ENCODE results near the gene EVC. TPM values are rescaled to one million over a fixed set of nuclear protein-coding genes. Genes with fewer than 3 reads are reported as not detected.

EVC gene
- total and polyA plus RNA-seq, 2 of the 8 experiments (the other 6 are each of a cell fraction or from before 2014, with no cell fraction given), result 2.6 to 9.8 TPM

DNA sequence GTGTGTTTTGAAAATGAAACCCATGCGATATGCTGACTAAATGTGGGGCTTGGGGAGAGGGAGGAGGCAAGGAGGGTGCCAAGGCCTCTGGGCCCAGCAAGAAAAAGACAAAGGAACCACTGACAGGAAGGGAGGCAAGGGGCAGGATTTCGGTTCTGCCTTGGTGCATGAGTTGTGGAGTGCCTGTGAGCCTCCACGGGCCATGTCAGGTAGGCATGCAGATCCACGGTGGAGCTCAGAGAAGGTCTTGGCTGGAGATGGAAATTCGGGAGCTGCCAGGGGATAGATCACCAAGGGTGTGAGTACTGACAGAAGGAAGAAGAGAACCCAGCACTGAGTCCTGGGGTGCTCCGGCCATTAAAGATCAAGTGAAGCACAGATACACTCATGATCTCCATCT is 6.7 kb upstream of the EVC start:
- Histone ChIP-seq H2BK5ac (ENCODE audit: low read depth, low read length) (no peak overlapping the region), H3K4me3 (ENCODE audit: extremely low read depth in 1 of 4, insufficient read depth in 2 of 4, low read depth in 3 of 4, low read length in 4 of 4) (no peak overlapping the region), H3K23ac (ENCODE audit: insufficient read length) (no peak overlapping the region), H3K56ac (replicated peaks; ENCODE audit: insufficient read length, low read depth, low read length) (no peak overlapping the region), H2BK20ac (ENCODE audit: low read length) (no peak overlapping the region), H4K91ac (replicated peaks; ENCODE audit: insufficient read length, low read length) (no peak overlapping the region), H3K4me2 (ENCODE audit: insufficient read depth in 1 of 2, low read depth in 2 of 2, low read length in 2 of 2) (no peak overlapping the region), H3K9me3 (ENCODE audit: insufficient read depth in 2 of 2, low read depth in 1 of 2, low read length in 1 of 2) (peaks cover 4 to 8% of the 10 kb centered on the region in 2 experiments), H3K9ac (replicated peaks in 1 of 4; ENCODE audit: extremely low read depth in 1 of 4, low read depth in 3 of 4, low read length in 3 of 4) (no peak overlapping the region), H2BK15ac (ENCODE audit: low read length) (no peak overlapping the region), H3K27me3 (replicated peaks in 1 of 4; ENCODE audit: control insufficient read depth in 3 of 4, extremely low read depth in 1 of 4, insufficient read depth in 3 of 4, low read length in 3 of 4) (peaks cover 0 to 14% (median 6%) of the 10 kb centered on the region in 4 experiments; a peak in 4 of 7 replicates), H3K79me2 (ENCODE audit: control insufficient read depth in 1 of 2, insufficient read depth in 2 of 2, low read length in 2 of 2) (no peaks in the 10 kb centered on the region), H3K23me2 (ENCODE audit: low read depth, low read length) (peaks cover 12% of the 10 kb centered on the region; the same call in 1 of the 2 replicates), H3K79me1 (ENCODE audit: low read depth, low read length) (no peaks in the 10 kb centered on the region; the same call in 1 of the 2 replicates), H3K4me1 (replicated peaks in 1 of 4; ENCODE audit: control insufficient read depth in 3 of 4, insufficient read depth in 4 of 4, low read length in 3 of 4) (peaks cover 0 to 12% (median 7%) of the 10 kb centered on the region in 4 experiments; a peak in 5 of 7 replicates), H2AK5ac (ENCODE audit: low read depth, low read length) (no peak overlapping the region), H3K18ac (ENCODE audit: extremely low read depth, low read length) (no peak overlapping the region), H3K4ac (replicated peaks; ENCODE audit: insufficient read length, low read depth, low read length) (no peak overlapping the region), H2AFZ (ENCODE audit: low read length) (no peak overlapping the region), H4K20me1 (replicated peaks in 1 of 2; ENCODE audit: control insufficient read depth in 1 of 2, insufficient read depth in 2 of 2, low read length in 2 of 2) (no peaks in the 10 kb centered on the region), H3K36me3 (ENCODE audit: control insufficient read depth in 2 of 4, insufficient read depth in 4 of 4, low read length in 3 of 4) (peaks cover 0 to 9% (median 3%) of the 10 kb centered on the region in 4 experiments; a peak in 3 of 8 replicates), H3K27ac (ENCODE audit: low read depth, low read length) (no peak overlapping the region), H2BK12ac (ENCODE audit: low read depth, low read length) (no peak overlapping the region), H3K14ac (ENCODE audit: insufficient read length) (no peak overlapping the region), H4K5ac (ENCODE audit: insufficient read length, low read depth, low read length) (no peak overlapping the region), H2BK120ac (replicated peaks; ENCODE audit: low read depth, low read length) (no peak overlapping the region), H4K8ac (ENCODE audit: extremely low read depth, insufficient read depth, low read length) (no peak overlapping the region)
- ChIA-PET CTCF (ENCODE audit: partially characterized antibody) (interaction anchor here (1.0 kb wide), 1 partner anchor 84 kb away, joined by 3 read pairs; no protein-coding TSS in a partner anchor), POLR2A (ENCODE audit: partially characterized antibody) (no interaction called here)
- 79% methylated on average over 6 of the region's 6 CpGs; no CpG with 5 or more reads in 1 of the 2 experiments for WGBS, 2 experiments (ENCODE audit: extremely low coverage in 1 of 2, insufficient coverage in 1 of 2, insufficient read length in 1 of 2, insufficient replicate concordance in 2 of 2, low coverage in 1 of 2, low lambda C conversion rate in 2 of 2, missing lambda C conversion rate in 1 of 2)
- FAIRE-seq (no peak), DNase-seq (ENCODE audit: low read depth in 1 of 2, low spot score in 2 of 2) (no peak)
- TF ChIP-seq CBX8 (IDR thresholded peaks at IDR 0.05; ENCODE audit: borderline replicate concordance, low read depth, low read length) (no peak), TCF12 (IDR thresholded peaks at IDR 0.05; ENCODE audit: low read depth, low read length) (no peak), TAF7 (optimal IDR thresholded peaks at IDR 0.05; ENCODE audit: borderline replicate concordance, low read depth, low read length) (no peak), SP1 (IDR thresholded peaks at IDR 0.05; ENCODE audit: low read depth, low read length) (no peak), ASH2L (IDR thresholded peaks at IDR 0.05; ENCODE audit: low read length) (no peak), TAF1 (IDR thresholded peaks at IDR 0.05; ENCODE audit: low read depth, low read length) (no peak), KDM4A (IDR thresholded peaks at IDR 0.05; ENCODE audit: low read depth, low read length, severe bottlenecking) (no peak), CTCF (IDR thresholded peaks at IDR 0.05; ENCODE audit: control extremely low read depth in 1 of 3, insufficient read depth in 1 of 3, low read depth in 1 of 3, low read length in 3 of 3) (no peak), SIRT6 (IDR thresholded peaks at IDR 0.05; ENCODE audit: low read length) (no peak), NRF1 (IDR thresholded peaks at IDR 0.05; ENCODE audit: low read depth, low read length) (no peak), RAD21 (IDR thresholded peaks at IDR 0.05 in 1 of 2, conservative IDR thresholded peaks at IDR 0.05 in 1 of 2; ENCODE audit: low read depth in 2 of 2, low read length in 2 of 2) (no peak)

Data from H1 (cell line).